HS-27A (cell line): ENCODE results near the gene FOXD4L6.
"Not testable (repeated sequence)": the region's sequence is repeated elsewhere in the genome, so short reads cannot be mapped to it uniquely, and the experiment has no call there.

ENCODE experiments used
- DNase-seq: peaks from one replicate; pipeline ENCODE4 v3.0.0-alpha.2; 2012; ENCODE audit warnings: low read depth, missing footprints

The FOXD4L6 gene

DNA sequence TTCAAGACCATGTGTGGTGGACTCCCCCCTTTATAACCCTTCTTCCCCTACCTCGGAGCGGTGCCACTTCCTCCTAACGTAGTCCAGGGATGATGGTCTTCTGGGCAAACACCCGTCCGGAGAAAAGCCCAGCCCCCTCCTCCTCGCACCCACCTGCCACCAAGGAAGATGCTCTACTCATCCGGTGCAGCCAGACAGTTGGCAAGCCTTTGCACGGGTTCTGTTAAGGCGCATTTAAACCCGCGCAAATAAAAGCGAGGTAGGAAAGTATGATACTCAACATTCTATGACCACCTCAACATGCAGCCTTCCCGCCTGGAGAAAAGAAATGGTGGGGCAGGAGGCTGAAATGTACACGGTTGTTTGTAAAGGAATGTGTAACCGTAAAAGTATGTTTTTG is at the start of gene FOXD4L6:
FOXD4L6 (minus strand) TSS at position 101 of the 400 bp plus-strand sequence. CDS start 298 bp downstream, outside the sequence.
- not testable (repeated sequence) for DNase-seq

DNA sequence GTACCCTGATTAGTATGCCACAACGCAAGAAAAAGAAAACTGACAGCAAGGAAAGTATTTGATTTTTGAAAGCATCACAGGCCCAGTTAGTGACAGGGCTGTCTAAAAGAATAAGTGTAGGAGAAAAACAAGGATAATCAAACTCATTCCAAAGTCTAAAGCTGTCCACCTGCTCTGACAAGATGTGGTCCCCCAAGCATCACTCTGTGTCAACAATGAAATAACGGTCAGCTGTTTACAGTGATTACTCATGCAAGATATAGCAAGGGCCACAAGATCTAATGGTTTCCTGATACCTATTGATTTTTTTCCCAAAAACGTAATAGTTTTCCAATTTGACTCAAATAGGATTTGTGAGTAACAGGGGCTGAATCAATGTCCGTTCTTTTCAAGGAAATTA is 46.5 kb upstream of the FOXD4L6 start:
- DNase-seq, result not testable (repeated sequence)

DNA sequence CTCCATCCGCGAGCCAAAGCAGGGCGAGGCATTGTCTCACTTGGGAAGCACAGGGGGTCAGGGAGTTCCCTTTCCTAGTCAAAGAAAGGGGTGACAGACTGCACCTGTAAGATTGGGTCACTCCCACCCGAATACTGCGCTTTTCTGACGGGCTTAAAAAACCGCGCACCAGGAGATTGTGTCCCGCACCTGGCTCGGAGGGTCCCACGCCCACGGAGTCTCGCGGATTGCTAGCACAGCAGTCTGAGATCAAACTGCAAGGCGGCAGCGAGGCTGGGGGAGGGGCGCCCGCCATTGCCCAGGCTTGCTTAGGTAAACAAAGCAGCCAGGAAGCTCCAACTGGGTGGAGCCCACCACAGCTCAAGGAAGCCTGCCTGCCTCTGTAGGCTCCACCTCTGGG is 21.6 kb upstream of the FOXD4L6 start:
- DNase-seq, result not testable (repeated sequence)

DNA sequence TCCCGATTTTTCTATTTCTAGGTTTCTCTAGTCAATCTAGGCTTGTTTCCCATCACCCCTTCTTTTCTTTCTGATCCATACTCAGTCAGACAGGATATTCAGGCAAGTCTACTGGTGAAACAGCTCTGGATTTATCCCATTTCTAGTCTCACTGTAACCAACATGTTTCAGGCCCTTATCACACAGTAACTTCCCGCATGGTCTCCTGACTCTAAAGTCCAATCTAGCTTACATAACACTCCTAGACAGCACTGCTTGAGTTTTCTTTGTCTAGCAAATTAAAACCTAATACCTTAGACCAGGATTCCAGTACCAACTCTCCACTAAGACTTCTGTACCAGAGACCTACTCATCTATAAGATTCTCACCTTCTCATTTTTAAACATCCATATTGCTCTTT is 13.4 kb upstream of the FOXD4L6 start:
- DNase-seq, result not testable (repeated sequence)

DNA sequence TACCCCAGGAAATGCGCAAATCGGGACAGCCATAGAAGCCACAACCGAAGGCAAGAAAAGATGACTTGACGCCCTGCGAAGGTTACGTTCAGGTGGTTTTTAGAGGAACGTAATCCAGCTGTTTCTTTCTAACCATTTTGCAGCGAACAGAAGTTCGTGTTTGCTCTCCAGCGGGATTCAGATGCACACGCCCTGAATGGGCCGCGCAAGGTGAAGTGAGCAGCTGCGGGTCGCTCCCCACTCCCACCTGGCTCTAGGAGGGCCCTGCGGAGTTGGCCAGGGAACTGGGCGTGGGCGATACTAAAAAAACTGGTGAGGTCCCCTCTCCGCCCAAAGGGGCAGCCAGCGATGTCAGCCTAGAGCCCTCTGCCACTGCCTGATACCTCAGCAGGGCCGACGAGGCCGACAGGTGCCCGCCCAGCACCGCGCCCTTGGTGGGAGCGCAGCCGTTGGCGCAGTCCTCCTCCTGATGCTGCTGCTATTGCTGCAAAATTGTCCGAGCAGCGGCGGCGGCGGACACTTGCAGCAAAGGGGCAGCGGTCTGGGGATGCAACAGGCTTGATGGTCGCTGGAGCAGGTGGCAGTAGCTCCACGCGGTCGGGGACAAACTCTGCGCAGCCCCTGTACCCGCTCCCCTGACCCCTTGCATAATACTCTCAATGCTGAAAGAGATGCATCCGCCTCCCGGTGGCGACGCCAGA is 1.6 kb downstream of the FOXD4L6 start:
- DNase-seq, result not testable (repeated sequence)

DNA sequence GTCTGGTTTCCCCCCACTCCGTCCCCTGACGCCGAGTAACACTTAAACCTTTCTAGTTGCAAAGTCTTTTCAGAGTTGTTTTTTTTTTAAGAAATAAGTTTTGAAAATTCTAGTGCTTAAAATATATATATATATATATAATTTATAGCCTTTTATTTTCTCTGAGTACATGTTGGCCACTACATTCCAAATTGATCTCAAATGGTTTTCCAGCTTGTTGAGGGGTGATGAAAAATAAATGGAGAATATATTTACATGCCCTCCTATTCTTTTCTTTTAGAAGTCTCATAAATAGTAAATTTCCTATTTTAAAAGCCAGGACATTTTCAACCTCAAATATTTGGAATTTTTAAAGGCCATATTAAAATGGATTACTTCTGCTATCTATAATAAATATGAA is 2.5 kb downstream of the FOXD4L6 start:
- not testable (repeated sequence) for DNase-seq

DNA sequence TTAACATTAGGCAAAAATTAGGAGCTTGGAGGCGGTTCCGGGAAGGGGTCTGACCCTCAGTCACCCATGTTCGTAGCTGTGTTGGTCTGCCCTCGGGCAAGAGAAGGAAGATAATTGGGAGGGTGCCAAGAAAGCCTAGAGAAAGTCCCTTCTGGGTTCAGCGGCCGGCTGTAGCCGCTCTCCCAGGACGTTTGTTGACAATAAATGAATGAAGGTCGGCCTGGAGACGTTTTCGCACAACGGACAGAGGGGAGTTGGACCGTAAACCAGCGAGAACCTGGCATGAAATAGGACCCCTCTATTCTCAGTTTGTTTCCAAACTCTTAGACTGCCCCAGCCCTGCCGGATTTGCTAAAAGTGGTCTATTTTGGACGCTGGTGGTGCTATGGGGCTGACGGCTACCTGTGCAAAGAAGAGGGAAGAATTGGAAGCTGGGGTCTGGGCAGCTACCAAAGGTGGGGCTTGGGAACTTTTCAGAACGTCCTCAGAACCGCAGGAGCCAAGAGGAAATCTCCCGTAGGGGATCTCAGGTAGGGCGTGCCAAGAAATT is 3.3 kb downstream of the FOXD4L6 start:
- not testable (repeated sequence) for DNase-seq

DNA sequence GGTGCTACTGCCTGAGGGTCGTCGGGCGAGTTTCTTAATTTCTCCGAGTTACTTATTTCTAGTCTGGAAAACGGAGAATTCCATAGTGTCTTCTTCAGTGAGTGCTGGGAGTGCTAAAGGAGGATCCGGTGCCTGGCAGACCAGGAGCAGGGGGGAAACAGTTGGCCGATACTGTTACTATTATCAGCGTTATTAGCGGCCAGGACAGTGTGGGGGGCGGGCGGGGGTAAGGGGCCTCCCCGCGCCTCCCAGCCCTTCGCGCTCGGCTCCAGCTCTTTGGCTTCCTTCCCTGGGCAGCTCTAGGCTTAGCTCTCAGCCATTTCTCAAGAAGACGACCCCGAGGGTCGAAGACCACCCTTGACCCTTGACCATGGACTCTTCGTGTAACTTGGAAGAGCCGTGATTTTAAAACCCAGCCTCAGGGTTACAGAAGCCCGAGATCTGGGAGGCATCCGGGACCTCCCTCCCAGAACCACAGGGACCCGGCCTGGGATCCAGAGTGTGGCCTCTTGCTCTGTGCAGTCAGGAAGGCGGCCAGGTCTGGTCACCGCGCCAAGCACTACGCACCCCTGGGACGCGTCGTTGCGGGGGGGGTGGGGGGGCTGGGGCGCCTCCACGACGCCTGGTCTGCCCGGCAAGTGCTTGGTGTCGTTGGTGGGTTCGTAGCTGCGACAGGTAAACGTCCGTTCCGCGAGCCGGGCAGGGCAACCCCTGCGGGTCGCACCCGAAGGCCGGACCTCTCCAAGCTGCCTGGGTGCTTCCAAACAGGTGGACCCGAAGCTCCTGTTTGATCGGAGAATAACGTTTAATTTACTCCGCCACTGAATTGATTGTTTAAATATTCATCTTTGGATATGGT is 4.0 kb downstream of the FOXD4L6 start:
- not testable (repeated sequence) for DNase-seq

DNA sequence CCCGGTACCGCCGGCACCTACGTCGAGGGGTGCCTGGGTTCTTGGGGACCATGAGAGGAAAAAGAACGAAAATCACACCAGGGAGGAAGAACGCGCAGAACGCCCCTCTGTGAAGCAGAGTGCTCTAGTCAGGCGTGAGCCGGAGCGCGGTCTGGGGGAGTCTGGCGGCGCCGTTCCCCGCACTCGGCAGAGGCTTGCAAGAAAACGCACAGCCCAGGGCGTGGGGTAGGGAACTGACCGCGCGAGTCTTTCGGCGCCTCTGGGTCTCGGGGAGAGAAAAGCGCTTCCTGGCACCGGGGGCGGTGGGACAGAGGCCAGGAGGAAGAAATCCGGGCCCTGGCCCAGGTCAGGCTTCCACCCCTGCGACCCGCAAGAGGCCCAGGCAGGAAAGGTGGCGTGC is 4.7 kb downstream of the FOXD4L6 start:
- not testable (repeated sequence) for DNase-seq

DNA sequence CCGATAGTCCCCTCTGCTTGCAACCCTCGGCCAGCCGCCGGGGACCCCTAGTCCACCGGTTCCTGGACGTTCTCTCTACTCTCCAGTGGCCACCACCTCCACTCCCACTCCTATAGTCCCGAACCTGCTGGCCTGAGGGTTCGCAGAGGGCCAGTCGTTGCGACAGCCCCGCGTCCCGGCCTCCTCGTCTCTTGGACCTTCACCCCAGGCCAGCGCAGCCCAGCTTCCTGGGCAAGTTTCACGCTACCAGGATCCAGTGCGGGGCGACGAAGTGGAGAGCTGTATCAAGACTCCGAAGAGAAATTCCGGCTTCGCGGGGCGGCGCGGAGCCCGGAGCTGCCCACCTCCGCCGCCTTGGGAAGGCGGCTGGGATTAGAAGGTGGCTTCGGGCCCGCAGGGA is 5.1 kb downstream of the FOXD4L6 start:
- DNase-seq, result not testable (repeated sequence)

DNA sequence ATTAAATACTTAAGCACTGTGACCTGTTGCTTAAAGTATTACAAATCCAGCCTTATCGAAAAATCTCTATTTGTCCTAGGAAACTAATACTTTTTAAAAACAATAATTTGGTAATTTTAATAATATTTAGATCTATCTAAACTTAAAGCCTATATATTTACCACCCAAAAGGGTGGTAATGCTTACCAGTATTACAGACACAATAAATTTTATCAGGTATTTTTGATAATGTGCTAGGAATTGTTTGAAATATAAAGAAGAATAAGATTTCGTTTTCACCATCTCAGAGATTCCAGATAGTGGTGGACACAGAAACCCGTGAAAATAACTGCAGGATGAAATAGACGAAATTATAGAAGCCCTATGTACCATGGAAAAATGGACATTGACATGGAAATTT is 7.8 kb downstream of the FOXD4L6 start:
- DNase-seq, result not testable (repeated sequence)

DNA sequence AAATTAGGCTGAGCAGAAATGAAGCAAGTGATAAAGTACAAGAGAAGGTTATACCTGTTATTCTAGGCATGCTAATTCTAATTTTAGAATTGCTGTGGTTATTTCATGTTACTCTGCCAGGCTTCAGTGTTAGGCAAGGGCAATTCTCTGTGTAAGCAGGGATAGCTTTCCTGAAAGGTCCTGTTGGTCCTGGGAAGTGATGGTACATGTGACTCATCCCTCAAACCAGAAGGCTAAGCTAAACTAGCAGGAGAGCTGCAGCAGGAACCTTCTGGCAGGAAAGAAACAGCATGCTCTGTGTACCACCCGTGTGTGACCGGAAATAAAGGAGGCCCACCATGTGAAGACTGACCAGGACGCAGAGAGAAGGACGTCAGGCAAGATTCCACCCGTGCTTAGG is 8.8 kb downstream of the FOXD4L6 start:
- not testable (repeated sequence) for DNase-seq

DNA sequence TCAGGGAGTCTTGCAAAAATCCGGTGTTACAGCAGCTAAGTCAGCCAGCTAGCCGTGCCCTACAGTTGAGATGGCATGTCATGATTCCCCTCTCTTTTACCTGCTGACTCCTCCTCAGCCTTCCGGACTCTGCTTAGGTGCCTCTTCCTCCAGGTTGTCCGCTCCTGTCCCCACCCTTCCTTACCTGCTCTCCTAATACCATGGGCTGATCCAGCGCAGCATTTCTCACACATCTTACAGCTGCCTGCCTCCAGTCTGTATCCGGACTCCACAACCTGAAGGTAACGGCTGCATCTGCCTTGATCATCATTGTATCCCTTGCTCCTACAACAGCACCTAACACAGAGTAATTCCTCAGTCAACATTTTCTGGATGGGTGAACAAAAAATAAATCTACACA is 9.2 kb downstream of the FOXD4L6 start:
- DNase-seq, result not testable (repeated sequence)

DNA sequence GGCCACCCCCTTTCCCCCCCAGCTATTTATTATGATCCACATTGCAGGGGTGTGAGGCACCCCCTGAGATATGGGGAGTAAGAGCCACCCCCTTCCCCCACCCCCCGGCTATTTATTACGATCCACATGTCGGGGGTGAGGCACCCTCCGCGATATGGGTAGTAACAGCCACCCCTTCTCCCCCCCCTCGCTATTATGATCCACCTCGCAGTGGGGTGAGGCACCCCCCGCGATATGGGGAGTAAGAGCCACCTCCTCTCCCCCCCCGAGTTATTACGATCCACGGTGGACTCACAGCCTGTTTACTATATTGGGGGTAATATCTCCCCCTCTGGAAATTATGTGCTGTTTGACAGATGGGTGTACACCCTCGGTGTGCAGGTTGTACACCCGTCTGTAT is 15.1 kb downstream of the FOXD4L6 start:
- not testable (repeated sequence) for DNase-seq

DNA sequence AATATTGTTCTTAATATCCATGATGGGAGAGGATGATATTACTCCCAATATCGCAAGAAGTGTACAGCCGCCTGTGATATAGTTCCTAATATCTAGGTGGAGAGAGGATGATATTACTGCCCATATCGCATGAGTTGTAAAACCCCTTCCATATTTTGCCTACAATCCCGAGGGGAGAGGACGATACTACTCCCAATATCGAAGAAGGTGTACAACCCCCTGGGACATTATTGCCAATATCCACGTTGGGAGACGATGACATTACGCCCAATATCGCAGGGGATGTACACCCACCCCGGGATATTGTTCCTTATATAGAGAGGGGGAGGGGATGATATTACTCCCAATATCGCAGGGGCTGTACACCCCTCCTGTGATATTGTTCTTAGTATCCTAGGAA is 17.1 kb downstream of the FOXD4L6 start:
- DNase-seq, result not testable (repeated sequence)

DNA sequence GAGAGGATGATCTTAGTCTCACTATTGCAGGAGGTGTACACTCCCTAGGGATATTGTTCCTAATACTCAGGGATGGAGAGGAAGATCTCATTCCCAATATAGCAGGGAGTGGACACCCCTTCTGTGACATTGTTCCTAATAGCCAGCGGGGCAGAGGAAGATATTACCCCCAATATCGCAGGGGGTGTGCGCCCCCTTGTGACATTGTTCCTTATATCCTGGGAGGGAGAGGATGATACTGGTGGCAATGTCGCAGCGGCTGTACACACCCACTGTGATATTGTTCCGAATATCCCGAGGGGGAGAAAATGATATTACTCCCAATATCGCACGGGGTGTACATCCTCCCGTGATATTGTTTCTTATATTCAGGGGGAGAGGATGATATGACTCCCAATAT is 17.6 kb downstream of the FOXD4L6 start:
- DNase-seq, result not testable (repeated sequence)

DNA sequence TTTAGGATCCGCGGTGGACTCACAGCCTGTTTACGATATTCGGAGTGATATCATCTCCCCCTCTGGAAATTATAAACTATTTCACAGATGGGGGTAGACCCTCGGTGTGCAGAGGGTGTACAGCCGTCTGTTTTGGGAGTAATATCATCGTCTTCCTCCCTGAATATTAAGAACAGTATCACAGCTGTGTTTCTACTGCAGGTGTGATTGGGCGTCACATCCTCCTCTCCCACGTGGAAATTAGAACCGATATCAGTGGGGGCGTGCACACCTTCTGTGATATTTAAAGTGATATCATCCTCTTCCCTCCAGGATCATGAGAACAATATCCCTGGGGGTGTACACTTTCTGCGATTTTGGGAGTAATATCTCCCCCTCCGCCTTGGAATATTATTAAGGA is 19.2 kb downstream of the FOXD4L6 start:
- not testable (repeated sequence) for DNase-seq

DNA sequence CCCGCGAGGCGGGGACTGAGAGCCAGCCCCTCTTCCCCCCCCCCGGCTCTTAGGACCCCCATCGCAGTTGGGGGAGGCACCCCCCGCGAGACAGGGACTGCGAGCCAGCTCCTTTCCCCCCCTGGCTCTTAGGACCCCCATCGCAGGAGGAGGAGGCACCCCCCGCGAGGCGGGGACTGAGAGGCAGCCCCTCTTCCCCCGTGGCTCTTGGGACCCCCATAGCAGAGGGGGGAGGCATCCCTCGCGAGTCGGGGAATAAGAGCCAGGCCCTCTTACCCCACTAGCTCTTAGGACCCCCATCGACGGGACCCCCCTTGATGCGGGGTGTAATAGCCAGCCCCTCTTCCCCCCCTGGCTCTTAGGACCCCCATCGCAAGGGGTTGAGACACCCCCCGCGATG is 19.7 kb downstream of the FOXD4L6 start:
- not testable (repeated sequence) for DNase-seq

DNA sequence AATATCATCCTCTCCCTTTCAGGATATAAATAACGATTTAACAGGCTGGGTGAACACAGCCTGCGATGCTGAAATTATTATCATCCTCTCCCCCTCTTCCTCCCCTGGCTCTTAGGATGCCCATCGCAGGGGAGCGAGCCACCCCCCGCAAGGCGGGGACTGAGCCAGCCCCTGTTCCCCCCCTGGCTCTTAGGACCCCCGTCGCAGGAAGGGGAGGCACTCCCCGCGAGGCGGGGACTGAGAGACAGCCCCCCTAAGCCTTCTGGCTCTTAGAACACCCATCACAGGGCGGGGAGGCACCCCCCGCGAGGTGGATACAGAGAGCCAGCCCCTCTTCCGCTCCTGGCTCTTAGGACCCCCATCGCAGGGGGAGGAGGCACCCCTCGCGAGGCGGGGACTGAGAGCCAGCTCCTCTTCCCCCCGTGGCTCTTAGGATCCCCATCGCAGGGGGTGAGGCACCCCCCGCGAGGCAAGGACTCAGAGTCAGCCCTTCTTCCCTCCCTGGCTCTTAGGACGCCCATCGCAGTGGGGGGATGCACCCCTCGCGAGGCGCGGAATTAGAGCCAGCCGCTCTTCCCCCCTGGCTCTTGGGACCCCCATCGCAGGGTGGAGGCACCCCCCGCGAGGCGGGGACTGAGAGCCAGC is 21.9 kb downstream of the FOXD4L6 start:
- DNase-seq, result not testable (repeated sequence)

DNA sequence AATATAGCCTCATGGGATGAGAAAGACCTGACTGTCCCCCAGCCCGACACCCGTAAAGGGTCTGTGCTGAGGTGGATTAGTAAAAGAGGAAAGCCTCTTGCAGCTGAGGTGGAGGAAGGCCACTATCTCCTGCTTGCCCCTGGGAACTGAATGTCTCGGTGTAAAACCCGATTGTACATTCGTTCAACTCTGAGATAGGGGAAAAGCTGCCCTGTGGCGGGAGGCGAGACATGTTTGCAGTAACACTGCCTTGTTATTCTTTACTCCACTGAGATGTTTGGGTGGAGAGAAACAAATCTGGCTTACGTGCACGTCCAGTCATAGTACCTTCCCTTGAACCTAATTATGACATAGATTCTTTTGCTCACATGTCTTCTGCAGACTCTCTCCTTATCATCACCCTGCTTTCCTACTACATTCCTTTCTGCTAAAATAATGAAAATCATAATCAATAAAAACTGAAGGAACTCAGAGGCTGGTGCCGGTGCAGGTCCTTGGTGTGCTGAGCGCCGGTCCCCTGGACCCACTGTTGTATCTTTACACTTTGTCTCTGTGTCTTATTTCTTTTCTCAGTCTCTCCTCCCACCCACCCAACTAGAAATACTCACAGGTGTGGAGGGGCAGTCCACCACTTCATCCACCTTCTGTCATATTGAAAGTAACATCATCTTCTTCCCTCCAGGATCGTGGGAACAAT is 22.8 kb downstream of the FOXD4L6 start:
- DNase-seq, result not testable (repeated sequence)

DNA sequence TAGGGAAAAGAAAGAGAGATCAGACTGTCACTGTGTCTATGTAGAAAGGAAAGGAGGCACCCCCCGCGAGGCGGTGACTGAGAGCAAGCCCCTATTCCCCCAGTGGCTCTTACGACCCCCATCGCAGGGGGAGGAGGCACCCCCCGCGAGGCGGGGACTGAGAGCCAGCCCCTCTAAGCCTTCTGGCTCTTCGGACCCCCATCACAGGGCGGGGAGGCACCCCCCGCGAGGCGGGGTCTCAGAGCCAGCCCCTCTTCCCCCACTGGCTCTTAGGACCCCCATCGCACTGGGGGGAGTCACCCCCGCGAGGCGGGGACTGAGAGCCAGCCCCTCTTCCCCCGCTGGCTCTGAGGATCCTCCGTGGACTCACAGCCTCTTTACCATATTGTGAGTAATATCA is 23.9 kb downstream of the FOXD4L6 start:
- not testable (repeated sequence) for DNase-seq

DNA sequence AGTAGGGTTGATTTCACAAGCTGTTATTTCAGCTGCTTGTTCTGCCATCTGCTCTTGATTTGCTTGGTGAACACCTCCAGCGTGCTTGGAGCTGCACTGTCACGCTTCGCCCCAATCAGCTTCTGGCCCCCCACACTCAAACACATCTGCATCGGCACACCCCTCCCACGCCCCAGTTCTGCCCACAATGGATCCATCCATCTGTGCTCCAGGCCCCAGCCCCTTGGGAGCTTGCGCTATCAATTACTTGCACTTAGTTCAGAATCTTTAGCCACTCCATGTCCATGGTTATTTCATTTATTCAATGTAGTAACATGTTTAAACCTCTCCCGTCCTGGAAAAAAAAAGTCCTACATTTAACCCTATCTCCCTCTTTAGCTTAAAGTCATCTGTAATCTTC is 28.0 kb downstream of the FOXD4L6 start:
- not testable (repeated sequence) for DNase-seq
